ENCODE data around the gene SCN8A.

DNA sequence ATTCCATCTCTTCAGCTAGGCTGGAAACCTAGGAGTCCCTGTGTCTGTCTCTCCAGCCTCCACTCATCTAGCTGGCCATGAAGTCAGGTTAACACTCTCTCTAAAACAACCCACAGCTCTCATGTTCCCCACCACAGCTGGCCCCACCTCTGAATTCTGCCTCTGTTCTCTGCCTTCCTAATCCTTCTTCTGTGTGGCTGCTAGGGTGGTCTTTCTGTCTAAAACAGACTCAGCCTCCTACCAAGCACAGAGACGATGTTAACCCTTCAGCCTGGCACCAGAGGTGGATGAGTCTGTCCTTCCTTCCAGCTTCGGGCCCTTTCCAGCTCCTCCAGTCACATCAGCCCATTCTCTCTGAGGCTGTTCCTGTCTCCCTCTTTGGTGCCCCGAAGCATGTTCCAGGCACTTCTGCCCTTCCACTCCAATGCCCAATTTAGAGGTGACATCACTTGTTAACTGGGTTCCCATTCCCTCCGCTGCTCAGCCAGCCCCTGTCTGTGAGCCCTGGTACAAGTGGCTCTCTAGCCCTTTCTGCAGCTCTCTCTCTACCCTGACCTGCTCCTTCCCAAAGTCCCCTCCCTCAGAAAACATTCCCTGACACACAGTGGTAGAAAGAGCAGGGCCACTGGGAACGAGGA, 248.4 kb downstream of the SCN8A start:
- TF ChIP-seq POLR2A (IDR thresholded peaks at IDR 0.05; ENCODE audit: low read depth, low read length) (no peak), POLR2AphosphoS5 (IDR thresholded peaks at IDR 0.05; ENCODE audit: low read depth, low read length) (no peak), TAF1 (IDR thresholded peaks at IDR 0.05; ENCODE audit: borderline replicate concordance, low read depth, low read length) (no peak)
